HG02885 (cell line): ENCODE measurements around the gene TMEM168.
"Not testable (repeated sequence)": the region's sequence is repeated elsewhere in the genome, so short reads cannot be mapped to it uniquely, and the experiment has no call there.

Experiments used
- ATAC-seq: cut with Tn5 transposase; IDR thresholded peaks from one replicate; pipeline ENCODE4 v1.9.1; 2021; ENCODE audit warnings: mild to moderate bottlenecking; ENCODE audit not compliant: unreplicated experiment, poor library complexity

The TMEM168 gene

DNA sequence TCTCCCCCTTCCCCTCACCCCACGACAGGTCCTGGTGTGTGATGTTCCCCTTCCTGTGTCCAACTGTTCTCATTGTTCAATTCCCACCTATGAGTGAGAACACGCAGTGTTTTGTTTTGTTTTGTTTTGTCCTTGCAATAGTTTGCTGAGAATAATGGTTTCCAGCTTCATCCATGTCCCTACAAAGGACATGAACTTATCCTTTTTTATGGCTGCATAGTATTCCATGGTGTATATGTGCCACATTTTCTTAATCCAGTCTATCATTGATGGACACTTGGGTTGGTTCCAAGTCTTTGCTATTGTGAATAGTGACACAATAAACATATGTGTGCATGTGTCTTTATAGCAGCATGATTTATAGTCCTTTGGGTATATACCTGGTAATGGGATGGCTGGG, 58.9 kb downstream of the TMEM168 start:
- ATAC-seq, result not testable (repeated sequence)

DNA sequence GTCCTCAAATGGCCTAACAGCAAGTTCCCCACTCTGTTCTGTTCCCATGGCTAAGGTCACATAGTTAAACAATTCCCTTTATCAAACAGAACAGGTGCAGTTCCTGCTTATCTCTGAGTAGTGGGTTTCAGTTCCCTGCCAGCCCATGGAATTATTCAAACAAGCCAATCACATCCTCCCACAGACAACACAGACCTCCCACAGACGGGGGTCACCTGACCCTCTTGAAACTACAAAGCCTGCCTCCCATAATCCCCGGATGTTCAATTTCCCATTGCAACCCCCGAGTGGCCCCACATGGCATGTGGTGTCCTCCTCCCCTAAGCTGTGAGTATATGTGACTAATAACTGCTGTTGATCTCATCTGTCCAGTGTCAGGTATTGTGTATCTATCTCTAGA, 64.1 kb downstream of the TMEM168 start:
- ATAC-seq, result peak; percentile 38

DNA sequence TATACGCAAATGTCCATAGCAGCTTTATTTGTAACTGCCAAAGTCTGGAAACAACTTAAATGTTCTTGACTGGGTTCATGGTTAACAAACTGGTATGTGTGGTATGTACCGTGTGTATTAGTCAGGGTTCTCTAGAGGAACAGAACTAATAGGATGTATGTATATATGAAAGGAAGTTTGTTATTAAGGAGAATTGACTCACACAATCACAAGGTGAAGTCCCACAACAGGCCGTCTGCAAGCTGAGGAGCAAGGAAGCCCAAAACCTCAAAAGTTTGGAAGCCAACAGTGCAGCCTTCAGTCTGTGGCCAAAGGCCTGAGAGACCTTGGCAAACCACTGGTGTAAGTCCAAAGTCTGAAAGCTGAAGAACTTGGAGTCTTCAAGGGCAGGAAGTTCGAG, 66.8 kb downstream of the TMEM168 start:
- no peak for ATAC-seq

DNA sequence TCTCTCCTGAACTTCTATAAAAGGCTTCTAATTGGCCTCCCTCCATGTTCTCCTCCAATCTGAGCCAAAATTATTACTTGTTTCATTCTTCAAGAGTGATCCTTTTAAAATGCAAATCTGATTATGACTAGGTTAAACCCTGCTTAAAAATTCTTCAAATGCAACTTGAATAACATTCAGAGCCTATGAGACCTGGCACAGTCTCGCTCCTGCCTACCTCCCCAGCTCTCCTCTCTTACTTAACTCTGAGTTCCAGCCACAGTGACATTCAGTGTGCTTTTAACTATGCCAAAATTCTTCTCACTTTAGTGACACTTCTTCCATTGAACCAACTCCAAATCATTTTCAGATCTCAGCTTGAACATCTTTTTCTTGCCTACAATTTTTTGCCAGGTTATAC, 68.8 kb downstream of the TMEM168 start:
- ATAC-seq, result no peak

DNA sequence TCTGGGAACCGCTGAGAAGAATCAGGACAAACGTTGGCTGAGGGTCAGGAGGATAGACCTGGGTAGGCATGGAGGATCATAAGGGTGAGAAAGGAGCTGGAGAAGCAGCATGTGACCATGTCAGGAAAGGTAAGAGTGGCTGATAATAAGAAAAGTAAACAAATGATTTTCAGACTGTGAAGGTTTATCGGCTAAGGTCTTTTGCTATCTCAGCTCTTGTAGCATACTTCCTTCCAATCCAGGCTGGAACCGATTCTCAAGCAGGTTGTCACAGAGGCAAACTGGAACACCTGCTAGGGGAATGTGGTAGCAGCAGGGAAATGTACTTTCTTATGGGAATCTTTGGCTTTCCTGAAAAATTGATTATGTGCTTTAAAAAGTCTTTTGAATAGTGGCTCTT, 74.7 kb downstream of the TMEM168 start:
- ATAC-seq, result no peak

DNA sequence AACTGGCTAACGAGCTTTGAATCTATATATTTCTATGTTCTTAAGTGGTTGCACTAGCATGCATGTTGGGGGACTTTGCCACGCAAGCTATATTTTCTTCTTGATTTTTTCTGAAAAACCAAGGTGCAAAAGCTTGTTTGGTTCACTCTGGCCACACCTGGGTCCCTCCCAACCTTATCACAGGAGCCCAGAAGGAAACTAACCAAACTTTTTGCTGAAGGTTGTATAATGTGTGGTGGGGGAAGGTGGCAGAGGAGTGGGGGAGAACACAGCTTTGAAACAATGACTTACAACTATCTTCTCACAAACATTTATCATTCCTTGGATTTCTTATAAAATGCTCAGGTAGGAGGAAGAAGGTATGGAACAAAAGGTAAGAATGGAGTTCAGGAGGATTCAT, 75.3 kb downstream of the TMEM168 start:
- ATAC-seq, result no peak
